Measurements from ENCODE around the gene NCKAP5. TPM values are rescaled to one million over a fixed set of nuclear protein-coding genes. Genes with fewer than 3 reads are reported as not detected.

NCKAP5 gene
- total and polyA plus RNA-seq, 2 experiments from 2014 or later: 2.2 to 5.5 TPM

- H3K36me3 ChIP-seq (replicated peaks; ENCODE audit: insufficient read depth, low read depth): no peaks in the 10 kb centered on the region
- H4K20me1 ChIP-seq (ENCODE audit: insufficient read depth, poor library complexity, severe bottlenecking): no peaks in the 10 kb centered on the region
- WGBS (ENCODE audit: low lambda C conversion rate, missing lambda C conversion rate): 80% methylated on average over 4 of the region's 4 CpGs
- no peak for DNase-seq (ENCODE audit: low spot score)
- no peak overlapping the region for H3K4me2 ChIP-seq
- no peaks in the 10 kb centered on the region for H3K9me2 ChIP-seq (replicated peaks; ENCODE audit: insufficient read depth)
- H3K4me3 ChIP-seq: no peak overlapping the region
- H3K27me3 ChIP-seq: peaks cover 40% of the 10 kb centered on the region
- no peaks in the 10 kb centered on the region for H3K9me3 ChIP-seq (ENCODE audit: low read depth)
- no peaks in the 10 kb centered on the region for H3K79me2 ChIP-seq
- no peak overlapping the region for H2AFZ ChIP-seq
- TF ChIP-seq EZH2phosphoT487 (IDR thresholded peaks at IDR 0.05; ENCODE audit: low read depth, severe bottlenecking, unreplicated experiment) (no peak), EZH2 (IDR thresholded peaks at IDR 0.05; ENCODE audit: borderline replicate concordance) (no peak)
- TF ChIP-seq, protein P1, sequence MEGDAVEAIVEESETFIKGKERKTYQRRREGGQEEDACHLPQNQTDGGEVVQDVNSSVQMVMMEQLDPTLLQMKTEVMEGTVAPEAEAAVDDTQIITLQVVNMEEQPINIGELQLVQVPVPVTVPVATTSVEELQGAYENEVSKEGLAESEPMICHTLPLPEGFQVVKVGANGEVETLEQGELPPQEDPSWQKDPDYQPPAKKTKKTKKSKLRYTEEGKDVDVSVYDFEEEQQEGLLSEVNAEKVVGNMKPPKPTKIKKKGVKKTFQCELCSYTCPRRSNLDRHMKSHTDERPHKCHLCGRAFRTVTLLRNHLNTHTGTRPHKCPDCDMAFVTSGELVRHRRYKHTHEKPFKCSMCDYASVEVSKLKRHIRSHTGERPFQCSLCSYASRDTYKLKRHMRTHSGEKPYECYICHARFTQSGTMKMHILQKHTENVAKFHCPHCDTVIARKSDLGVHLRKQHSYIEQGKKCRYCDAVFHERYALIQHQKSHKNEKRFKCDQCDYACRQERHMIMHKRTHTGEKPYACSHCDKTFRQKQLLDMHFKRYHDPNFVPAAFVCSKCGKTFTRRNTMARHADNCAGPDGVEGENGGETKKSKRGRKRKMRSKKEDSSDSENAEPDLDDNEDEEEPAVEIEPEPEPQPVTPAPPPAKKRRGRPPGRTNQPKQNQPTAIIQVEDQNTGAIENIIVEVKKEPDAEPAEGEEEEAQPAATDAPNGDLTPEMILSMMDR (IDR thresholded peaks at IDR 0.05; ENCODE audit: poor library complexity): no peak
- H3K4me1 ChIP-seq (ENCODE audit: insufficient read depth): peaks cover 8% of the 10 kb centered on the region
- H3K27ac ChIP-seq: no peak overlapping the region
Observed at GRCh38 chr2:132665401-132666140, 902.7 kb downstream of the NCKAP5 start.

DNA sequence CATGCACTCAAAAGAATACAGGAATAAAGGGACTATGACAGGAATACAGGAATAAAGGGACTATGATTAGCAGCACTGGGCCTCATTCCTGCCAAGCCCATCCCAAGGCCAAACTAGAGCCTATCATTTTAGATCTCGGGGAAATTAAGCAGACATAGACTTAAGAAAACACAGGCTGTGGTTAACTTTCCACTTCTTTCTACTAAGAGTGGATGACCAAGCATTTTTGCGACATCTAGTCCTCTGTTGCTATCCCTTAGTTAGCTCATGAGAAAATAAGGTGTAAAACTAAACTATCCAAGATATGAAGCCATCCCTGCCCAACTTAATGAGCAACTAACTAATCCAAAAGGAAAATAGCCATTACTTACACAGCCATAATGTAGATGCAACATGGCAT lies 904.2 kb downstream of the NCKAP5 start:
- no peak overlapping the region for H3K27ac ChIP-seq
- H3K4me3 ChIP-seq: no peak overlapping the region
- H3K9me2 ChIP-seq (replicated peaks; ENCODE audit: insufficient read depth): no peaks in the 10 kb centered on the region
- H3K79me2 ChIP-seq: no peaks in the 10 kb centered on the region
- TF ChIP-seq EZH2 (IDR thresholded peaks at IDR 0.05; ENCODE audit: borderline replicate concordance): no peak
- no peak for TF ChIP-seq EZH2phosphoT487 (IDR thresholded peaks at IDR 0.05; ENCODE audit: low read depth, severe bottlenecking, unreplicated experiment)
- TF ChIP-seq, protein P1 (IDR thresholded peaks at IDR 0.05; ENCODE audit: poor library complexity): no peak
- WGBS (ENCODE audit: low lambda C conversion rate, missing lambda C conversion rate): 88% methylated on average over 2 of the region's 2 CpGs
- peaks cover 8% of the 10 kb centered on the region for H3K4me1 ChIP-seq (ENCODE audit: insufficient read depth)
- peaks cover 27% of the 10 kb centered on the region for H3K27me3 ChIP-seq
- no peaks in the 10 kb centered on the region for H4K20me1 ChIP-seq (ENCODE audit: insufficient read depth, poor library complexity, severe bottlenecking)
- no peak overlapping the region for H2AFZ ChIP-seq
- H3K36me3 ChIP-seq (replicated peaks; ENCODE audit: insufficient read depth, low read depth): no peaks in the 10 kb centered on the region
- H3K4me2 ChIP-seq: no peak overlapping the region
- H3K9me3 ChIP-seq (ENCODE audit: low read depth): no peaks in the 10 kb centered on the region
- DNase-seq (ENCODE audit: low spot score): no peak

GRCh38 chr2:132662732-132663131 lies 905.5 kb downstream of the NCKAP5 start:
- WGBS (ENCODE audit: low lambda C conversion rate, missing lambda C conversion rate): 63% methylated on average over 3 of the region's 3 CpGs
- no peaks in the 10 kb centered on the region for H3K79me2 ChIP-seq
- H3K36me3 ChIP-seq (replicated peaks; ENCODE audit: insufficient read depth, low read depth): no peaks in the 10 kb centered on the region
- peaks cover 13% of the 10 kb centered on the region for H3K27me3 ChIP-seq
- no peaks in the 10 kb centered on the region for H4K20me1 ChIP-seq (ENCODE audit: insufficient read depth, poor library complexity, severe bottlenecking)
- H2AFZ ChIP-seq: no peak overlapping the region
- TF ChIP-seq EZH2 (IDR thresholded peaks at IDR 0.05; ENCODE audit: borderline replicate concordance) (no peak), EZH2phosphoT487 (IDR thresholded peaks at IDR 0.05; ENCODE audit: low read depth, severe bottlenecking, unreplicated experiment) (no peak)
- TF ChIP-seq, protein P1 (IDR thresholded peaks at IDR 0.05; ENCODE audit: poor library complexity): no peak
- no peak overlapping the region for H3K4me2 ChIP-seq
- no peak overlapping the region for H3K27ac ChIP-seq
- no peaks in the 10 kb centered on the region for H3K4me1 ChIP-seq (ENCODE audit: insufficient read depth)
- H3K9me3 ChIP-seq (ENCODE audit: low read depth): no peaks in the 10 kb centered on the region
- H3K9me2 ChIP-seq (replicated peaks; ENCODE audit: insufficient read depth): no peaks in the 10 kb centered on the region
- DNase-seq (ENCODE audit: low spot score): no peak
- no peak overlapping the region for H3K4me3 ChIP-seq
